Left colon (tissue), 2 donors: ENCODE results near the gene TMEM143. TPM values are rescaled to one million over a fixed set of nuclear protein-coding genes. Genes with fewer than 3 reads are reported as not detected.

ENCODE experiments used
- total RNA-seq, 2 donors: library from RNA; stranded (reverse); fragmentation: NEBNext Ultra II Directional; extraction: Animal tissue kit (Norgen Biotek cat#: 25700); gene quantifications; one replicate each; pipeline ENCODE4 v1.2.1, GENCODE V29; 2021
- donor health status: DM: no; HTN: no; CAD: no.
- donor health status: DM: yes; HTN: yes; CAD: no.

The TMEM143 gene
- total RNA-seq, 2 donors from 2014 or later = 12.5 to 18.4 TPM

Other genes with a start within 250 kb of the TMEM143 start
- gene LIG1, start 193.6 kb downstream of the TMEM143 start, total RNA-seq = 10 to 100 TPM; 18.1 to 29.5 TPM
- 1 to 10 TPM; 5.8 to 7.1 TPM for gene ZSWIM9, start 193.3 kb downstream of the TMEM143 start, total RNA-seq
- 10 to 100 TPM; 15.3 to 23.4 TPM for gene CARD8, start 108.0 kb downstream of the TMEM143 start, total RNA-seq
- under 1 TPM in 1 of 2 donors, not detected in 1; 0.34 TPM for gene ZNF114, start 93.9 kb downstream of the TMEM143 start, total RNA-seq
- 10 to 100 TPM in 1 of 2 donors, 1 to 10 TPM in 1; 8.4 to 33.4 TPM for gene EMP3, start 38.4 kb downstream of the TMEM143 start, total RNA-seq
- not detected for gene SYNGR4, start 427 bp upstream of the TMEM143 start, total RNA-seq
- gene KDELR1, start 27.6 kb upstream of the TMEM143 start, total RNA-seq = 100 to 1,000 TPM; 226 to 236 TPM
- gene GRIN2D, start 29.7 kb upstream of the TMEM143 start, total RNA-seq = under 1 TPM; 0.37 to 0.61 TPM
- 10 to 100 TPM; 22.3 to 25.1 TPM for gene GRWD1, start 82.0 kb upstream of the TMEM143 start, total RNA-seq
- 1 to 10 TPM in 1 of 2 donors, under 1 TPM in 1; 0.34 to 1.2 TPM for gene KCNJ14, start 91.6 kb upstream of the TMEM143 start, total RNA-seq
- 10 to 100 TPM; 68.3 to 75.6 TPM for gene CYTH2, start 105.4 kb upstream of the TMEM143 start, total RNA-seq
- 1 to 10 TPM in 1 of 2 donors, under 1 TPM in 1; 0.87 to 1.1 TPM for gene LMTK3, start 147.9 kb upstream of the TMEM143 start, total RNA-seq
- under 1 TPM; 0.87 to 0.89 TPM for gene SULT2B1, start 188.2 kb upstream of the TMEM143 start, total RNA-seq
- gene SPACA4, start 242.8 kb upstream of the TMEM143 start, total RNA-seq = not detected